ENCODE results near the gene ANGPTL1.
A peak's percentile ranks its signal among the peaks of the same experiment; 100 is the strongest.

The ANGPTL1 gene

GRCh38 chr1:178870221-178870620, 656 bp downstream of the ANGPTL1 start:
- no peaks in the 10 kb centered on the region for H3K36me3 ChIP-seq (ENCODE audit: control insufficient read depth in 2 of 2, insufficient read depth in 1 of 2, low read length in 2 of 2)
- H3K4me3 ChIP-seq (ENCODE audit: low read depth, low read length): no peak overlapping the region
- ChIA-PET CTCF (interaction anchor here (0.6 to 0.7 kb wide), 2 partner anchors 9 to 1347 kb away, joined by 3 read pairs; no protein-coding TSS in a partner anchor), POLR2A (no interaction called here)
- TF ChIP-seq ZEB2 (tag by site-specific recombination; IDR thresholded peaks at IDR 0.05) (no peak), PRDM6 (tag by site-specific recombination; IDR thresholded peaks at IDR 0.05) (peak; percentile 22), KLF16 (tag by site-specific recombination; IDR thresholded peaks at IDR 0.05) (no peak), WT1 (tag by site-specific recombination; IDR thresholded peaks at IDR 0.05) (no peak), ZNF639 (tag by site-specific recombination; IDR thresholded peaks at IDR 0.05) (no peak)
- H3K27ac ChIP-seq (ENCODE audit: extremely low read depth, low read depth, low read length): no peak overlapping the region
- peaks cover 16% of the 10 kb centered on the region for H3K4me1 ChIP-seq (ENCODE audit: control insufficient read depth, insufficient read depth, low read length)
- no peaks in the 10 kb centered on the region for H3K9me3 ChIP-seq (ENCODE audit: control insufficient read depth, insufficient read depth, low read depth, low read length)

- H3K4me3 ChIP-seq (ENCODE audit: low read depth, low read length): no peak overlapping the region
- peaks cover 16% of the 10 kb centered on the region for H3K4me1 ChIP-seq (ENCODE audit: control insufficient read depth, insufficient read depth, low read length)
- no peak overlapping the region for H3K27ac ChIP-seq (ENCODE audit: extremely low read depth, low read depth, low read length)
- H3K9me3 ChIP-seq (ENCODE audit: control insufficient read depth, insufficient read depth, low read depth, low read length): no peaks in the 10 kb centered on the region
- POLR2A ChIA-PET: no interaction called here
- CTCF ChIA-PET: interaction anchor here (1.0 kb wide), 1 partner anchor 136 kb away, joined by 3 read pairs; no protein-coding TSS in a partner anchor
- no peaks in the 10 kb centered on the region for H3K36me3 ChIP-seq (ENCODE audit: control insufficient read depth in 2 of 2, insufficient read depth in 1 of 2, low read length in 2 of 2)
- no peak for TF ChIP-seq ZNF169 (tag by site-specific recombination; IDR thresholded peaks at IDR 0.05)
- no peak for TF ChIP-seq ZNF645 (tag by site-specific recombination; IDR thresholded peaks at IDR 0.05)
- peak; percentile 45 for TF ChIP-seq PRDM6 (tag by site-specific recombination; IDR thresholded peaks at IDR 0.05)
- TF ChIP-seq FEZF1 (tag by site-specific recombination; IDR thresholded peaks at IDR 0.05): no peak
- no peak for TF ChIP-seq HOXC10 (CRISPR knock-in tag; IDR thresholded peaks at IDR 0.05)
- TF ChIP-seq PRDM1 (tag by site-specific recombination; IDR thresholded peaks at IDR 0.05): 0 out of 2 replicates have a peak, but pooled peaks have one; percentile 48
- TF ChIP-seq ZSCAN30 (tag by site-specific recombination; IDR thresholded peaks at IDR 0.05): 0 out of 2 replicates have a peak, but pooled peaks have one; percentile 44
- no peak for TF ChIP-seq ZSCAN16 (tag by site-specific recombination; IDR thresholded peaks at IDR 0.05)
- no peak for TF ChIP-seq ZNF513 (tag by site-specific recombination; IDR thresholded peaks at IDR 0.05)
- TF ChIP-seq ZNF423 (tag by site-specific recombination; IDR thresholded peaks at IDR 0.05): no peak
- TF ChIP-seq ZNF19 (tag by site-specific recombination; IDR thresholded peaks at IDR 0.05; ENCODE audit: low read depth): no peak
- no peak for TF ChIP-seq IKZF3 (tag by site-specific recombination; IDR thresholded peaks at IDR 0.05)
- no peak for TF ChIP-seq RBAK (tag by site-specific recombination; IDR thresholded peaks at IDR 0.05)
- peak; percentile 50; the same call in 1 of the 2 replicates for TF ChIP-seq ZBTB44 (tag by site-specific recombination; IDR thresholded peaks at IDR 0.05)
- TF ChIP-seq MEIS1 (CRISPR knock-in tag; IDR thresholded peaks at IDR 0.05; ENCODE audit: borderline replicate concordance): no peak
- no peak for TF ChIP-seq ZNF677 (tag by site-specific recombination; IDR thresholded peaks at IDR 0.05)
These were observed 1.7 kb downstream of the ANGPTL1 start for GRCh38 chr1:178869119-178869697.

Measured in HEK293 (cell line).